ENCODE data around the gene DENND1C. TPM values are rescaled to one million over a fixed set of nuclear protein-coding genes. Genes with fewer than 3 reads are reported as not detected.

The DENND1C gene
- total and polyA plus RNA-seq, 2 of the 8 experiments (the other 6 are each of a cell fraction or from before 2014, with no cell fraction given), result 3.6 to 4.0 TPM

GRCh38 chr19:6439743-6440142 lies 41.8 kb downstream of the DENND1C start:
- no peak overlapping the region for H3K4me2 ChIP-seq (ENCODE audit: insufficient read depth in 1 of 2, low read depth in 2 of 2, low read length in 2 of 2)
- no peaks in the 10 kb centered on the region for H3K79me1 ChIP-seq (ENCODE audit: low read depth, low read length)
- H4K91ac ChIP-seq (replicated peaks; ENCODE audit: insufficient read length, low read length), result no peak overlapping the region
- no peaks in the 10 kb centered on the region for H3K23me2 ChIP-seq (ENCODE audit: low read depth, low read length)
- H4K8ac ChIP-seq (ENCODE audit: extremely low read depth, insufficient read depth, low read length), result no peak overlapping the region
- no peaks in the 10 kb centered on the region for H4K20me1 ChIP-seq (replicated peaks in 1 of 2; ENCODE audit: control insufficient read depth in 1 of 2, insufficient read depth in 2 of 2, low read length in 2 of 2)
- H3K79me2 ChIP-seq (ENCODE audit: control insufficient read depth in 1 of 2, insufficient read depth in 2 of 2, low read length in 2 of 2), result no peaks in the 10 kb centered on the region
- no peaks in the 10 kb centered on the region for H3K4me1 ChIP-seq (replicated peaks in 1 of 4; ENCODE audit: control insufficient read depth in 3 of 4, insufficient read depth in 4 of 4, low read length in 3 of 4)
- H3K27ac ChIP-seq (ENCODE audit: low read depth, low read length), result no peak overlapping the region
- no peak overlapping the region for H2BK15ac ChIP-seq (ENCODE audit: low read length)
- no peak overlapping the region for H2AK5ac ChIP-seq (ENCODE audit: low read depth, low read length)
- ChIA-PET CTCF (ENCODE audit: partially characterized antibody) (interaction anchor here (1.2 kb wide), 1 partner anchor 12 kb away, joined by 5 read pairs; no protein-coding TSS in a partner anchor), POLR2A (ENCODE audit: partially characterized antibody) (interaction anchor here (1.8 kb wide), 1 partner anchor 16 kb away, joined by 3 read pairs; no protein-coding TSS in a partner anchor)
- H3K9me3 ChIP-seq (ENCODE audit: insufficient read depth in 2 of 2, low read depth in 1 of 2, low read length in 1 of 2), result no peaks in the 10 kb centered on the region
- H2BK20ac ChIP-seq (ENCODE audit: low read length), result no peak overlapping the region
- no peak overlapping the region for H2BK12ac ChIP-seq (ENCODE audit: low read depth, low read length)
- H3K18ac ChIP-seq (ENCODE audit: extremely low read depth, low read length), result no peak overlapping the region
- H3K14ac ChIP-seq (ENCODE audit: insufficient read length), result no peak overlapping the region
- no peak overlapping the region for H3K9ac ChIP-seq (replicated peaks in 1 of 4; ENCODE audit: extremely low read depth in 1 of 4, low read depth in 3 of 4, low read length in 3 of 4)
- no peak overlapping the region for H3K23ac ChIP-seq (ENCODE audit: insufficient read length)
- H4K5ac ChIP-seq (ENCODE audit: insufficient read length, low read depth, low read length), result no peak overlapping the region
- no peak overlapping the region for H2BK120ac ChIP-seq (replicated peaks; ENCODE audit: low read depth, low read length)
- 88% methylated on average over 4 of the region's 4 CpGs; no CpG with 5 or more reads in 1 of the 2 experiments for WGBS, 2 experiments (ENCODE audit: extremely low coverage in 1 of 2, insufficient coverage in 1 of 2, insufficient read length in 1 of 2, insufficient replicate concordance in 2 of 2, low coverage in 1 of 2, low lambda C conversion rate in 2 of 2, missing lambda C conversion rate in 1 of 2)
- H3K4me3 ChIP-seq (ENCODE audit: extremely low read depth in 1 of 4, insufficient read depth in 2 of 4, low read depth in 3 of 4, low read length in 4 of 4), result no peak overlapping the region
- H3K36me3 ChIP-seq (ENCODE audit: control insufficient read depth in 2 of 4, insufficient read depth in 4 of 4, low read length in 3 of 4), result no peaks in the 10 kb centered on the region
- H3K56ac ChIP-seq (replicated peaks; ENCODE audit: insufficient read length, low read depth, low read length), result no peak overlapping the region
- H3K27me3 ChIP-seq (replicated peaks in 1 of 4; ENCODE audit: control insufficient read depth in 3 of 4, extremely low read depth in 1 of 4, insufficient read depth in 3 of 4, low read length in 3 of 4), result no peaks in the 10 kb centered on the region
- H3K4ac ChIP-seq (replicated peaks; ENCODE audit: insufficient read length, low read depth, low read length), result no peak overlapping the region
- FAIRE-seq (no peak), DNase-seq (ENCODE audit: low read depth in 1 of 2, low spot score in 2 of 2) (no peak)
- H2AFZ ChIP-seq (ENCODE audit: low read length), result no peak overlapping the region
- H2BK5ac ChIP-seq (ENCODE audit: low read depth, low read length), result no peak overlapping the region
- TF ChIP-seq GABPA (IDR thresholded peaks at IDR 0.05; ENCODE audit: borderline replicate concordance, insufficient read depth, low read length) (no peak), CREB1 (IDR thresholded peaks at IDR 0.05) (no peak), HDAC2 (IDR thresholded peaks at IDR 0.05; ENCODE audit: borderline replicate concordance in 1 of 2, low read depth in 2 of 2, low read length in 2 of 2) (no peak), EZH2 (IDR thresholded peaks at IDR 0.05; ENCODE audit: low read depth, low read length, severe bottlenecking) (no peak), NANOG (IDR thresholded peaks at IDR 0.05; ENCODE audit: insufficient read depth, low read depth, low read length, poor library complexity, severe bottlenecking) (no peak), KDM4A (IDR thresholded peaks at IDR 0.05; ENCODE audit: low read depth, low read length, severe bottlenecking) (no peak), SIN3A (conservative IDR thresholded peaks at IDR 0.05 in 1 of 2, IDR thresholded peaks at IDR 0.05 in 1 of 2; ENCODE audit: low read depth in 1 of 2, low read length in 2 of 2) (no peak), TAF1 (IDR thresholded peaks at IDR 0.05; ENCODE audit: low read depth, low read length) (no peak), BACH1 (IDR thresholded peaks at IDR 0.05; ENCODE audit: low read length) (no peak), TAF7 (optimal IDR thresholded peaks at IDR 0.05; ENCODE audit: borderline replicate concordance, low read depth, low read length) (no peak), MAFK (IDR thresholded peaks at IDR 0.05; ENCODE audit: low read depth, low read length) (no peak), YY1 (IDR thresholded peaks at IDR 0.05; ENCODE audit: low read depth, low read length) (no peak), SIX5 (IDR thresholded peaks at IDR 0.05; ENCODE audit: low read depth, low read length) (no peak), SRF (IDR thresholded peaks at IDR 0.05; ENCODE audit: low read depth, low read length) (no peak), JUN (IDR thresholded peaks at IDR 0.05; ENCODE audit: low read depth, low read length) (no peak)
